Measurements from ENCODE around the gene CDKAL1. TPM values are rescaled to one million over a fixed set of nuclear protein-coding genes. Genes with fewer than 3 reads are reported as not detected.
"Not testable (repeated sequence)": the region's sequence is repeated elsewhere in the genome, so short reads cannot be mapped to it uniquely, and the experiment has no call there.

Gene CDKAL1
- total RNA-seq, 1 donor from 2014 or later: 10.2 TPM

GRCh38 chr6:21188505-21189223 is 654.4 kb downstream of the CDKAL1 start:
- intact Hi-C loops (cut with DNase I): no loop called here
- no peak for DNase-seq
- no peak for ATAC-seq (ENCODE audit: poor library complexity)

GRCh38 chr6:21189759-21190158 is 655.5 kb downstream of the CDKAL1 start:
- intact Hi-C loops (cut with DNase I): no loop called here
- no peak for ATAC-seq (ENCODE audit: poor library complexity)
- no peak for DNase-seq

GRCh38 chr6:21190701-21191100 is 656.4 kb downstream of the CDKAL1 start:
- no peak for DNase-seq
- ATAC-seq (ENCODE audit: poor library complexity): no peak
- intact Hi-C loops (cut with DNase I): no loop called here

GRCh38 chr6:21193790-21194475 is 659.7 kb downstream of the CDKAL1 start:
- DNase-seq (no peak), ATAC-seq (ENCODE audit: poor library complexity) (no peak)
- intact Hi-C loops (cut with DNase I): no loop called here

GRCh38 chr6:21195301-21195700 is 661.0 kb downstream of the CDKAL1 start:
- intact Hi-C loops (cut with DNase I); ATAC-seq (ENCODE audit: poor library complexity); DNase-seq: not testable (repeated sequence)

GRCh38 chr6:21198032-21198640 is 663.9 kb downstream of the CDKAL1 start:
- ATAC-seq (ENCODE audit: poor library complexity): no peak
- intact Hi-C loops (cut with DNase I): no loop called here
- no peak for DNase-seq

- ATAC-seq (ENCODE audit: poor library complexity) (no peak), DNase-seq (no peak)
- intact Hi-C loops (cut with DNase I): no loop called here
Observed at GRCh38 chr6:21199262-21199661, 665.0 kb downstream of the CDKAL1 start.

GRCh38 chr6:21200134-21200870 is 666.0 kb downstream of the CDKAL1 start:
- no peak for DNase-seq
- intact Hi-C loops (cut with DNase I): no loop called here
- no peak for ATAC-seq (ENCODE audit: poor library complexity)

- DNase-seq (no peak), ATAC-seq (ENCODE audit: poor library complexity) (no peak)
- intact Hi-C loops (cut with DNase I): no loop called here
Observed at GRCh38 chr6:21201187-21201586, 666.9 kb downstream of the CDKAL1 start.

GRCh38 chr6:21201637-21202350 is 667.5 kb downstream of the CDKAL1 start:
- intact Hi-C loops (cut with DNase I): no loop called here
- DNase-seq: no peak
- no peak for ATAC-seq (ENCODE audit: poor library complexity)

GRCh38 chr6:21202521-21202920 is 668.3 kb downstream of the CDKAL1 start:
- ATAC-seq (ENCODE audit: poor library complexity) (no peak), DNase-seq (no peak)
- intact Hi-C loops (cut with DNase I): no loop called here

GRCh38 chr6:21204951-21205350 is 670.7 kb downstream of the CDKAL1 start:
- DNase-seq: no peak
- intact Hi-C loops (cut with DNase I): no loop called here
- no peak for ATAC-seq (ENCODE audit: poor library complexity)

GRCh38 chr6:21208081-21208795 is 674.0 kb downstream of the CDKAL1 start:
- intact Hi-C loops (cut with DNase I): no loop called here
- DNase-seq: no peak
- no peak for ATAC-seq (ENCODE audit: poor library complexity)

- ATAC-seq (ENCODE audit: poor library complexity): no peak
- intact Hi-C loops (cut with DNase I): no loop called here
Observed at GRCh38 chr6:21208796-21209186, 674.5 kb downstream of the CDKAL1 start.

GRCh38 chr6:21213492-21213891 is 679.2 kb downstream of the CDKAL1 start:
- no peak for DNase-seq
- intact Hi-C loops (cut with DNase I): no loop called here
- ATAC-seq (ENCODE audit: poor library complexity): no peak

More at GRCh38 chr6:21208796-21209186, 674.5 kb downstream of the CDKAL1 start:
- no peak for DNase-seq

- intact Hi-C loops (cut with DNase I): no loop called here
- ATAC-seq (ENCODE audit: poor library complexity): no peak
- no peak for DNase-seq
Observed at GRCh38 chr6:21214738-21215448, 680.6 kb downstream of the CDKAL1 start.

GRCh38 chr6:21219241-21219640 is 685.0 kb downstream of the CDKAL1 start:
- DNase-seq: no peak
- intact Hi-C loops (cut with DNase I): no loop called here
- ATAC-seq (ENCODE audit: poor library complexity): no peak

- no peak for ATAC-seq (ENCODE audit: poor library complexity)
- intact Hi-C loops (cut with DNase I): no loop called here
- DNase-seq: no peak
Observed at GRCh38 chr6:21219856-21220255, 685.6 kb downstream of the CDKAL1 start.
